HG03095 (cell line): ENCODE data around the gene PCDHGA1.
"Not testable (repeated sequence)": the region's sequence is repeated elsewhere in the genome, so short reads cannot be mapped to it uniquely, and the experiment has no call there.

Source experiments
- ATAC-seq: cut with Tn5 transposase; IDR thresholded peaks from one replicate; pipeline ENCODE4 v1.9.1; 2021; ENCODE audit warnings: moderate library complexity; ENCODE audit not compliant: unreplicated experiment

Gene PCDHGA1

GRCh38 chr5:141330299-141331080 lies at the start of gene PCDHGA1:
Gene PCDHGA1 (plus strand): TSS chr5:141330514.
- peak; percentile 41 for ATAC-seq

GRCh38 chr5:141298376-141298775 lies 31.9 kb upstream of the PCDHGA1 start:
- ATAC-seq = no peak

GRCh38 chr5:141303756-141304155 lies 26.6 kb upstream of the PCDHGA1 start, which contains the start of gene SLC25A2:
Gene SLC25A2 (minus strand): TSS chr5:141304049. CDS start chr5:141303865, 184 bp downstream.
- no peak for ATAC-seq

- no peak for ATAC-seq
Observed at GRCh38 chr5:141306630-141307029, 23.7 kb upstream of the PCDHGA1 start.

GRCh38 chr5:141313711-141314110 lies 16.6 kb upstream of the PCDHGA1 start:
- ATAC-seq = no peak

GRCh38 chr5:141316963-141317362 lies 13.4 kb upstream of the PCDHGA1 start:
- ATAC-seq = not testable (repeated sequence)

- no peak for ATAC-seq
Observed at GRCh38 chr5:141319202-141319601, 11.1 kb upstream of the PCDHGA1 start.

GRCh38 chr5:141319699-141320098 lies 10.6 kb upstream of the PCDHGA1 start:
- no peak for ATAC-seq

GRCh38 chr5:141320225-141321169 lies 9.8 kb upstream of the PCDHGA1 start, which contains the start of gene TAF7:
Gene TAF7 (minus strand): TSS chr5:141320784. CDS start chr5:141320044, 740 bp downstream.
- peak; percentile 89 for ATAC-seq

GRCh38 chr5:141322261-141322660 lies 8.1 kb upstream of the PCDHGA1 start:
- ATAC-seq = no peak

GRCh38 chr5:141326088-141326854 lies 4.0 kb upstream of the PCDHGA1 start:
- ATAC-seq = peak; percentile 81

GRCh38 chr5:141328231-141328630 lies 2.1 kb upstream of the PCDHGA1 start:
- no peak for ATAC-seq

GRCh38 chr5:141332571-141332970 lies 2.3 kb downstream of the PCDHGA1 start:
- not testable (repeated sequence) for ATAC-seq

- no peak for ATAC-seq
Observed at GRCh38 chr5:141338538-141339306, 8.4 kb downstream of the PCDHGA1 start, which contains the start of gene PCDHGA2. Gene PCDHGA2 (plus strand): TSS chr5:141338760.

- ATAC-seq = not testable (repeated sequence)
Observed at GRCh38 chr5:141340781-141341354, 10.6 kb downstream of the PCDHGA1 start.

- no peak for ATAC-seq
Observed at GRCh38 chr5:141342773-141343172, 12.5 kb downstream of the PCDHGA1 start.

GRCh38 chr5:141343242-141343952 lies 13.1 kb downstream of the PCDHGA1 start, which contains the start of gene PCDHGA3:
Gene PCDHGA3 (plus strand): TSS chr5:141343829. CDS start chr5:141344034, 205 bp downstream.
- no peak for ATAC-seq

GRCh38 chr5:141343953-141344463 lies 13.7 kb downstream of the PCDHGA1 start:
- no peak for ATAC-seq

- no peak for ATAC-seq
Observed at GRCh38 chr5:141345327-141345726, 15.0 kb downstream of the PCDHGA1 start.
